Muscle layer of colon (tissue), 2 donors: Measurements from ENCODE around the gene LVRN.

Experiments used
- H3K27ac ChIP-seq: one replicate; pipeline ENCODE4 v1.7.0; 2013; ENCODE audit warnings: low read depth, mild to moderate bottlenecking, low read length, moderate library complexity
- H3K27me3 ChIP-seq, 2 donors: one replicate each; pipeline ENCODE4 v1.7.0; 2013; ENCODE audit warnings: low read length in 2 of 2, mild to moderate bottlenecking in 2 of 2; ENCODE audit not compliant: insufficient read depth in 2 of 2, control insufficient read depth in 1 of 2
- H3K36me3 ChIP-seq: one replicate; pipeline ENCODE4 v1.7.0; 2013; ENCODE audit warnings: mild to moderate bottlenecking, low read length; ENCODE audit not compliant: insufficient read depth
- H3K4me1 ChIP-seq: one replicate; pipeline ENCODE4 v1.7.0; 2013; ENCODE audit warnings: mild to moderate bottlenecking, low read length; ENCODE audit not compliant: insufficient read depth
- H3K4me3 ChIP-seq, 2 donors: one replicate each; pipeline ENCODE4 v1.7.0; 2013; ENCODE audit warnings: low read length in 2 of 2, low read depth in 1 of 2, mild to moderate bottlenecking in 1 of 2, moderate library complexity in 1 of 2
- H3K9ac ChIP-seq: one replicate; pipeline ENCODE4 v1.7.0; 2013; ENCODE audit warnings: low read length
- H3K9me3 ChIP-seq: one replicate; pipeline ENCODE4 v1.7.0; 2013; ENCODE audit warnings: mild to moderate bottlenecking, low read length
- donor health status: abdominal sarcoma.
- donor health status: Adenocarcinoma of cecum.

LVRN gene

GRCh38 chr5:116037236-116037822, 75.1 kb downstream of the LVRN start:
- no peaks in the 10 kb centered on the region for H3K36me3 ChIP-seq
- no peaks in the 10 kb centered on the region for H3K9me3 ChIP-seq
- H3K4me1 ChIP-seq, result no peaks in the 10 kb centered on the region
- no peaks in the 10 kb centered on the region for H3K27me3 ChIP-seq
- H3K4me3 ChIP-seq, result no peak overlapping the region
- no peak overlapping the region for H3K9ac ChIP-seq
- H3K27ac ChIP-seq, result no peak overlapping the region

- no peak overlapping the region for H3K4me3 ChIP-seq
- H3K36me3 ChIP-seq, result no peaks in the 10 kb centered on the region
- no peak overlapping the region for H3K9ac ChIP-seq
- H3K27ac ChIP-seq, result no peak overlapping the region
- no peaks in the 10 kb centered on the region for H3K4me1 ChIP-seq
- H3K27me3 ChIP-seq, result no peaks in the 10 kb centered on the region
- H3K9me3 ChIP-seq, result no peaks in the 10 kb centered on the region
Observed at GRCh38 chr5:116038817-116039216, 76.5 kb downstream of the LVRN start.

GRCh38 chr5:116042375-116042774, 80.1 kb downstream of the LVRN start:
- Histone ChIP-seq H3K9me3 (no peaks in the 10 kb centered on the region), H3K27me3 (no peaks in the 10 kb centered on the region), H3K4me3 (no peak overlapping the region), H3K4me1 (no peaks in the 10 kb centered on the region), H3K9ac (no peak overlapping the region), H3K27ac (no peak overlapping the region), H3K36me3 (no peaks in the 10 kb centered on the region)

- H3K9ac ChIP-seq, result no peak overlapping the region
- H3K4me3 ChIP-seq, result no peak overlapping the region
- no peaks in the 10 kb centered on the region for H3K4me1 ChIP-seq
- H3K9me3 ChIP-seq, result no peaks in the 10 kb centered on the region
- no peaks in the 10 kb centered on the region for H3K36me3 ChIP-seq
- no peak overlapping the region for H3K27ac ChIP-seq
- H3K27me3 ChIP-seq, result no peaks in the 10 kb centered on the region
Observed at GRCh38 chr5:116044073-116044472, 81.8 kb downstream of the LVRN start.

GRCh38 chr5:116045821-116046220, 83.5 kb downstream of the LVRN start:
- H3K4me3 ChIP-seq, result no peak overlapping the region
- no peaks in the 10 kb centered on the region for H3K9me3 ChIP-seq
- no peaks in the 10 kb centered on the region for H3K27me3 ChIP-seq
- H3K9ac ChIP-seq, result no peak overlapping the region
- H3K27ac ChIP-seq, result no peak overlapping the region
- no peaks in the 10 kb centered on the region for H3K36me3 ChIP-seq
- no peaks in the 10 kb centered on the region for H3K4me1 ChIP-seq

- H3K9me3 ChIP-seq, result no peaks in the 10 kb centered on the region
- no peaks in the 10 kb centered on the region for H3K27me3 ChIP-seq
- no peak overlapping the region for H3K27ac ChIP-seq
- H3K4me1 ChIP-seq, result no peaks in the 10 kb centered on the region
- H3K9ac ChIP-seq, result no peak overlapping the region
- H3K4me3 ChIP-seq, result no peak overlapping the region
- H3K36me3 ChIP-seq, result no peaks in the 10 kb centered on the region
Observed at GRCh38 chr5:116046261-116046660, 84.0 kb downstream of the LVRN start.

- H3K27ac ChIP-seq, result no peak overlapping the region
- no peaks in the 10 kb centered on the region for H3K9me3 ChIP-seq
- H3K27me3 ChIP-seq, result no peaks in the 10 kb centered on the region
- no peak overlapping the region for H3K9ac ChIP-seq
- no peaks in the 10 kb centered on the region for H3K4me1 ChIP-seq
- no peak overlapping the region for H3K4me3 ChIP-seq
- no peaks in the 10 kb centered on the region for H3K36me3 ChIP-seq
Observed at GRCh38 chr5:116046823-116047222, 84.5 kb downstream of the LVRN start.

GRCh38 chr5:116058346-116058936, 96.2 kb downstream of the LVRN start:
- no peak overlapping the region for H3K27ac ChIP-seq
- no peak overlapping the region for H3K4me3 ChIP-seq
- no peak overlapping the region for H3K9ac ChIP-seq
- no peaks in the 10 kb centered on the region for H3K36me3 ChIP-seq
- no peaks in the 10 kb centered on the region for H3K9me3 ChIP-seq
- H3K27me3 ChIP-seq, result no peaks in the 10 kb centered on the region
- no peaks in the 10 kb centered on the region for H3K4me1 ChIP-seq

GRCh38 chr5:116062352-116062751, 100.1 kb downstream of the LVRN start:
- H3K27ac ChIP-seq, result no peak overlapping the region
- no peaks in the 10 kb centered on the region for H3K27me3 ChIP-seq
- no peak overlapping the region for H3K4me3 ChIP-seq
- no peak overlapping the region for H3K9ac ChIP-seq
- no peaks in the 10 kb centered on the region for H3K9me3 ChIP-seq
- no peaks in the 10 kb centered on the region for H3K36me3 ChIP-seq
- no peaks in the 10 kb centered on the region for H3K4me1 ChIP-seq

GRCh38 chr5:116063950-116064349, 101.7 kb downstream of the LVRN start:
- Histone ChIP-seq H3K4me1 (peaks cover 3% of the 10 kb centered on the region), H3K9ac (no peak overlapping the region), H3K27ac (no peak overlapping the region), H3K9me3 (no peaks in the 10 kb centered on the region), H3K4me3 (no peak overlapping the region), H3K36me3 (no peaks in the 10 kb centered on the region), H3K27me3 (no peaks in the 10 kb centered on the region)

- no peaks in the 10 kb centered on the region for H3K36me3 ChIP-seq
- H3K9me3 ChIP-seq, result no peaks in the 10 kb centered on the region
- H3K27ac ChIP-seq, result no peak overlapping the region
- H3K4me1 ChIP-seq, result peaks cover 3% of the 10 kb centered on the region
- H3K9ac ChIP-seq, result no peak overlapping the region
- no peak overlapping the region for H3K4me3 ChIP-seq
- no peaks in the 10 kb centered on the region for H3K27me3 ChIP-seq
Observed at GRCh38 chr5:116068028-116068632, 105.9 kb downstream of the LVRN start.

- Histone ChIP-seq H3K4me1 (peaks cover 3% of the 10 kb centered on the region), H3K4me3 (no peak overlapping the region), H3K9ac (no peak overlapping the region), H3K9me3 (no peaks in the 10 kb centered on the region), H3K27ac (no peak overlapping the region), H3K27me3 (no peaks in the 10 kb centered on the region), H3K36me3 (no peaks in the 10 kb centered on the region)
Observed at GRCh38 chr5:116071211-116071610, 108.9 kb downstream of the LVRN start.
